Uterus (tissue), 4 donors: ENCODE data around the gene LRP1-AS. TPM values are rescaled to one million over a fixed set of nuclear protein-coding genes. Genes with fewer than 3 reads are reported as not detected.

Experiments used
- DNase-seq, 2 donors: peaks; one replicate each; pipeline ENCODE4 v3.0.0-alpha.2; 2019 to 2020
- H3K27ac ChIP-seq, 2 donors: fragments of 200-600 bp; sonication (generic); 1 replicate in 1 of 2; 2 replicates in 1 of 2; pipeline ENCODE4 v1.5.1; 2016 to 2018
- H3K27me3 ChIP-seq, 2 donors: fragments of 200-600 bp; sonication (generic); one replicate each; pipeline ENCODE4 v1.5.1; 2018 to 2019; ENCODE audit warnings: control low read depth in 1 of 2
- H3K36me3 ChIP-seq, 2 donors: fragments of 200-600 bp; sonication (generic); one replicate each; pipeline ENCODE4 v1.5.1; 2019; ENCODE audit warnings: control low read depth in 1 of 2
- H3K4me1 ChIP-seq, 2 donors: fragments of 200-600 bp; sonication (generic); one replicate each; pipeline ENCODE4 v1.5.1; 2018 to 2019; ENCODE audit warnings: control low read depth in 1 of 2
- H3K4me3 ChIP-seq, 2 donors: fragments of 200-600 bp; sonication (generic); 1 replicate in 1 of 2; 2 replicates in 1 of 2; pipeline ENCODE4 v1.5.1; 2018 to 2019; ENCODE audit warnings: mild to moderate bottlenecking in 1 of 2
- H3K9me3 ChIP-seq, 2 donors: fragments of 200-600 bp; sonication (generic); one replicate each; pipeline ENCODE4 v1.5.1; 2019; ENCODE audit warnings: control low read depth in 1 of 2
- POLR2A ChIP-seq, 2 donors: fragments of 450-650 bp; IDR thresholded peaks; one replicate each; pipeline ENCODE4 v1.6.1; 2016; ENCODE audit warnings: antibody characterized with exemption in 2 of 2, mild to moderate bottlenecking in 1 of 2, moderate library complexity in 1 of 2
- intact Hi-C: fragments of 100-400 bp; cut with DNase I; formaldehyde crosslinking; loops from one replicate; pipeline ENCODE4 v1.15.1; 2023; ENCODE audit warnings: low total_unique reads
- total RNA-seq, 4 donors: library from RNA; depleted of rRNA in 3 of 4; stranded (reverse); fragments of >200 nt in 3 of 4; gene quantifications; one replicate each; pipeline versions ENCODE4 v1.1.0 to v1.2.4, GENCODE V29; 2014 to 2023
- TF ChIP-seq, protein P1 (sequence below), 4 experiments: fragments of 200-600 bp in 2 of 4; fragments of 450-650 bp in 2 of 4; sonication (generic) in 2 of 4; IDR thresholded peaks; one replicate each; pipeline ENCODE4 v1.5.1; 2016 to 2019; ENCODE audit warnings: antibody characterized with exemption in 4 of 4, mild to moderate bottlenecking in 2 of 4, moderate library complexity in 1 of 4
- donor health status: DM: yes; HTN: yes; CAD: no.

LRP1-AS gene
- total RNA-seq, 4 donors from 2014 or later = not detected

GRCh38 chr12:57135527-57136326 lies 11.7 kb downstream of the LRP1-AS start:
- H3K27me3 ChIP-seq = no peaks in the 10 kb centered on the region
- peaks cover 7 to 32% of the 10 kb centered on the region in 2 donors for H3K4me1 ChIP-seq
- no peak for TF ChIP-seq POLR2A (IDR thresholded peaks at IDR 0.05)
- TF ChIP-seq, protein P1, sequence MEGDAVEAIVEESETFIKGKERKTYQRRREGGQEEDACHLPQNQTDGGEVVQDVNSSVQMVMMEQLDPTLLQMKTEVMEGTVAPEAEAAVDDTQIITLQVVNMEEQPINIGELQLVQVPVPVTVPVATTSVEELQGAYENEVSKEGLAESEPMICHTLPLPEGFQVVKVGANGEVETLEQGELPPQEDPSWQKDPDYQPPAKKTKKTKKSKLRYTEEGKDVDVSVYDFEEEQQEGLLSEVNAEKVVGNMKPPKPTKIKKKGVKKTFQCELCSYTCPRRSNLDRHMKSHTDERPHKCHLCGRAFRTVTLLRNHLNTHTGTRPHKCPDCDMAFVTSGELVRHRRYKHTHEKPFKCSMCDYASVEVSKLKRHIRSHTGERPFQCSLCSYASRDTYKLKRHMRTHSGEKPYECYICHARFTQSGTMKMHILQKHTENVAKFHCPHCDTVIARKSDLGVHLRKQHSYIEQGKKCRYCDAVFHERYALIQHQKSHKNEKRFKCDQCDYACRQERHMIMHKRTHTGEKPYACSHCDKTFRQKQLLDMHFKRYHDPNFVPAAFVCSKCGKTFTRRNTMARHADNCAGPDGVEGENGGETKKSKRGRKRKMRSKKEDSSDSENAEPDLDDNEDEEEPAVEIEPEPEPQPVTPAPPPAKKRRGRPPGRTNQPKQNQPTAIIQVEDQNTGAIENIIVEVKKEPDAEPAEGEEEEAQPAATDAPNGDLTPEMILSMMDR (IDR thresholded peaks at IDR 0.05) = no peak
- intact Hi-C loops = no loop called here
- H3K4me3 ChIP-seq = peak overlapping the region; percentile 16 to 29
- H3K9me3 ChIP-seq = no peaks in the 10 kb centered on the region
- H3K36me3 ChIP-seq = no peaks in the 10 kb centered on the region
- H3K27ac ChIP-seq = peak overlapping the region; percentile 99 to 100
- peak; percentile 74 to 90 for DNase-seq

DNA sequence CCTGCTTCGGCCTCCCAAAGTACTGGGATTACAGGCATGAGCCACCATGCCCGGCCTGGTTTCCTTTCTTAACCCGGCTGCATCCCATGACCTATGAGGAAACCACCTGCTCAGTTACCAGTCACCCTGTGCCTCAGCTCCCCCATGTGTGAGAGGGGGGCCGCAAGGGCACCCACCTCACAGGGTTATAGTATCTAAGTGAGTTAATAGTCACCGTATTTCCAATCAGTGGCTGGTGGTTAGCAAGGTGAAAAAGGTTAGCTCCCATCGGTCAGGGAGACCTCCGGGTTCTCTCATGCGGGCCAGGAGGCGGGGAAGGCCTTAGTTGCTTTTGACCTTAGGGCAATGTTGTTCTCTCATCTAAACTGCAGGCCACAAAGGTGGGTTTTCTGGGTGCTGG lies 12.5 kb downstream of the LRP1-AS start:
- intact Hi-C loops = no loop called here
- no peaks in the 10 kb centered on the region for H3K27me3 ChIP-seq
- H3K4me1 ChIP-seq = peaks cover 7 to 35% of the 10 kb centered on the region in 2 donors
- H3K27ac ChIP-seq = peak overlapping the region; percentile 99 to 100
- peak; percentile 23 to 29 for DNase-seq
- no peak for TF ChIP-seq POLR2A (IDR thresholded peaks at IDR 0.05)
- TF ChIP-seq, protein P1 (IDR thresholded peaks at IDR 0.05) = no peak
- no peaks in the 10 kb centered on the region for H3K36me3 ChIP-seq
- no peak overlapping the region for H3K4me3 ChIP-seq
- H3K9me3 ChIP-seq = no peaks in the 10 kb centered on the region

- Histone ChIP-seq H3K27me3 (no peaks in the 10 kb centered on the region), H3K4me3 (no peak overlapping the region), H3K36me3 (no peaks in the 10 kb centered on the region), H3K4me1 (peaks cover 7 to 35% of the 10 kb centered on the region in 2 donors), H3K27ac (peak overlapping the region; percentile 99 to 100), H3K9me3 (no peaks in the 10 kb centered on the region)
- DNase-seq = peak in 1 of 2 donors; percentile 34
- TF ChIP-seq, protein P1 (IDR thresholded peaks at IDR 0.05) = no peak
- TF ChIP-seq POLR2A (IDR thresholded peaks at IDR 0.05) = no peak
- intact Hi-C loops = no loop called here
Measured at GRCh38 chr12:57133916-57134315, 13.5 kb downstream of the LRP1-AS start.

GRCh38 chr12:57133013-57133569 lies 14.3 kb downstream of the LRP1-AS start:
- Histone ChIP-seq H3K27me3 (no peaks in the 10 kb centered on the region), H3K4me3 (peak overlapping the region in 1 of 2 donors; percentile 14), H3K36me3 (no peaks in the 10 kb centered on the region), H3K9me3 (no peaks in the 10 kb centered on the region), H3K27ac (peak overlapping the region; percentile 99 to 100), H3K4me1 (peaks cover 2 to 29% of the 10 kb centered on the region in 2 donors)
- intact Hi-C loops = no loop called here
- TF ChIP-seq POLR2A (IDR thresholded peaks at IDR 0.05) = no peak
- TF ChIP-seq, protein P1 (IDR thresholded peaks at IDR 0.05) = no peak
- peak in 1 of 2 donors; percentile 22 for DNase-seq
